CD14-positive monocyte (primary cell): ENCODE results near the gene ACAP3. TPM values are rescaled to one million over a fixed set of nuclear protein-coding genes. Genes with fewer than 3 reads are reported as not detected.

Experiments used
- DNase-seq, 3 donors: peaks; one replicate each; pipeline ENCODE4 v3.0.0-alpha.2; 2011 to 2022
- H2AFZ ChIP-seq: 2 replicates; pipeline ENCODE4 v1.6.0; 2012; ENCODE audit warnings: mild to moderate bottlenecking, low read depth, low read length, inconsistent platforms; ENCODE audit not compliant: insufficient read depth, poor library complexity, severe bottlenecking
- H3K27ac ChIP-seq, 2 donors: 1 replicate in 1 of 2; 2 replicates in 1 of 2; pipeline ENCODE4 v1.5.1; 2012 to 2013; ENCODE audit warnings: low read length in 2 of 2, control low read depth in 1 of 2, inconsistent platforms in 1 of 2, low read depth in 1 of 2, mild to moderate bottlenecking in 1 of 2
- H3K27me3 ChIP-seq, 2 donors: one replicate each; pipeline versions ENCODE4 v1.6.0 to v1.6.1; 2011 to 2013; ENCODE audit warnings: low read length in 2 of 2; ENCODE audit not compliant: control insufficient read depth in 2 of 2, insufficient read depth in 2 of 2
- H3K36me3 ChIP-seq, 2 donors: replicated peaks in 1 of 2; 1 replicate in 1 of 2; 2 replicates in 1 of 2; pipeline versions ENCODE4 v1.5.1 to v1.6.1; 2012 to 2013; ENCODE audit warnings: low read length in 2 of 2, control low read depth in 1 of 2, inconsistent platforms in 1 of 2, mild to moderate bottlenecking in 1 of 2; ENCODE audit not compliant: insufficient read depth in 2 of 2, control insufficient read depth in 1 of 2
- H3K4me1 ChIP-seq, 2 donors: 1 replicate in 1 of 2; 2 replicates in 1 of 2; pipeline versions ENCODE4 v1.5.1 to v1.6.1; 2012 to 2013; ENCODE audit warnings: low read length in 2 of 2, control low read depth in 1 of 2, inconsistent platforms in 1 of 2, mild to moderate bottlenecking in 1 of 2, moderate library complexity in 1 of 2; ENCODE audit not compliant: insufficient read depth in 2 of 2, control insufficient read depth in 1 of 2
- H3K4me2 ChIP-seq: replicated peaks from 2 replicates; pipeline ENCODE3; 2012; ENCODE audit warnings: low read length, moderate library complexity, mild to moderate bottlenecking; ENCODE audit not compliant: poor library complexity, severe bottlenecking; ENCODE audit errors: extremely low read depth
- H3K4me3 ChIP-seq, 3 experiments: fragments of 200-600 bp in 1 of 3; sonication (generic) in 1 of 3; replicated peaks in 1 of 3; 1 replicate in 2 of 3; 2 replicates in 1 of 3; pipeline ENCODE4 v1.5.1; 2011 to 2013; ENCODE audit warnings: low read length in 3 of 3, mild to moderate bottlenecking in 3 of 3, control low read depth in 2 of 3, low read depth in 2 of 3, inconsistent platforms in 1 of 3, moderate library complexity in 1 of 3
- H3K79me2 ChIP-seq: 2 replicates; pipeline ENCODE4 v1.6.0; 2012; ENCODE audit warnings: mild to moderate bottlenecking, control low read depth, inconsistent platforms, low read length, moderate library complexity; ENCODE audit not compliant: insufficient read depth
- H3K9ac ChIP-seq: 2 replicates; pipeline ENCODE4 v1.6.0; 2017; ENCODE audit warnings: low read length, mild to moderate bottlenecking; ENCODE audit not compliant: insufficient read depth, poor library complexity, severe bottlenecking
- H3K9me3 ChIP-seq, 2 donors: replicated peaks in 1 of 2; 1 replicate in 1 of 2; 2 replicates in 1 of 2; pipeline versions ENCODE4 v1.5.1 to v1.6.1; 2012 to 2013; ENCODE audit warnings: low read length in 2 of 2, control low read depth in 1 of 2; ENCODE audit not compliant: control insufficient read depth in 1 of 2, insufficient read depth in 1 of 2
- H4K20me1 ChIP-seq: 2 replicates; pipeline ENCODE4 v1.6.0; 2012; ENCODE audit warnings: mild to moderate bottlenecking, low read length, control low read depth, moderate library complexity; ENCODE audit not compliant: insufficient read depth
- H3K27ac Mint-ChIP-seq, 7 donors: one replicate each; pipeline ENCODE4 v1.8.0; 2020; ENCODE audit warnings: mild to moderate bottlenecking in 7 of 7, mixed read lengths in 7 of 7, moderate library complexity in 6 of 7, inconsistent platforms in 2 of 7
- H3K27me3 Mint-ChIP-seq, 3 donors: one replicate each; pipeline ENCODE4 v1.8.0; 2021 to 2022; ENCODE audit warnings: low read depth in 3 of 3, mild to moderate bottlenecking in 3 of 3, mixed read lengths in 3 of 3, moderate library complexity in 3 of 3, inconsistent platforms in 1 of 3
- H3K36me3 Mint-ChIP-seq, 2 donors: one replicate each; pipeline ENCODE4 v1.8.0; 2020; ENCODE audit warnings: mixed read lengths in 2 of 2, inconsistent platforms in 1 of 2, mild to moderate bottlenecking in 1 of 2
- H3K4me1 Mint-ChIP-seq: one replicate; pipeline ENCODE4 v1.8.0; 2020; ENCODE audit warnings: mild to moderate bottlenecking, mixed read lengths
- H3K4me3 Mint-ChIP-seq, 2 donors: one replicate each; pipeline ENCODE4 v1.8.0; 2020; ENCODE audit warnings: mild to moderate bottlenecking in 2 of 2, mixed read lengths in 2 of 2, moderate library complexity in 1 of 2
- H3K9me3 Mint-ChIP-seq, 7 donors: one replicate each; pipeline ENCODE4 v1.8.0; 2020 to 2022; ENCODE audit warnings: mixed read lengths in 7 of 7, mild to moderate bottlenecking in 6 of 7, moderate library complexity in 6 of 7, inconsistent platforms in 2 of 7
- WGBS: methylation state at CpG from one replicate; pipeline ENCODE4 v1.1.5; 2013; ENCODE audit warnings: missing lambda C conversion rate; ENCODE audit not compliant: insufficient coverage; 5-methylcytosine and 5-hydroxymethylcytosine counted together
- intact Hi-C, 2 donors: fragments of 100-400 bp; cut with micrococcal nuclease; formaldehyde crosslinking; loops; one replicate each; pipeline versions ENCODE4 v1.15.0 to v1.15.1; 2023
- polyA plus RNA-seq, 3 donors: library from polyadenylated mRNA; depleted of rRNA in 1 of 3; unstranded in 2 of 3; stranded (reverse) in 1 of 3; fragments of 300-500 nt in 2 of 3; fragments of >200 nt in 1 of 3; fragmentation: Illumina TruSeq in 2 of 3; gene quantifications; 1 replicate in 2 of 3; 2 replicates in 1 of 3; pipeline ENCODE4 v1.2.3, GENCODE V29; 2012 to 2021
- TF ChIP-seq, protein P1 (sequence below): fragments of 200-600 bp; IDR thresholded peaks from one replicate; pipeline ENCODE4 v1.8.0; 2022; ENCODE audit warnings: antibody characterized with exemption, mild to moderate bottlenecking

The ACAP3 gene
- polyA plus RNA-seq, 3 donors, result 3.5 to 132 (median 4.0) TPM

DNA sequence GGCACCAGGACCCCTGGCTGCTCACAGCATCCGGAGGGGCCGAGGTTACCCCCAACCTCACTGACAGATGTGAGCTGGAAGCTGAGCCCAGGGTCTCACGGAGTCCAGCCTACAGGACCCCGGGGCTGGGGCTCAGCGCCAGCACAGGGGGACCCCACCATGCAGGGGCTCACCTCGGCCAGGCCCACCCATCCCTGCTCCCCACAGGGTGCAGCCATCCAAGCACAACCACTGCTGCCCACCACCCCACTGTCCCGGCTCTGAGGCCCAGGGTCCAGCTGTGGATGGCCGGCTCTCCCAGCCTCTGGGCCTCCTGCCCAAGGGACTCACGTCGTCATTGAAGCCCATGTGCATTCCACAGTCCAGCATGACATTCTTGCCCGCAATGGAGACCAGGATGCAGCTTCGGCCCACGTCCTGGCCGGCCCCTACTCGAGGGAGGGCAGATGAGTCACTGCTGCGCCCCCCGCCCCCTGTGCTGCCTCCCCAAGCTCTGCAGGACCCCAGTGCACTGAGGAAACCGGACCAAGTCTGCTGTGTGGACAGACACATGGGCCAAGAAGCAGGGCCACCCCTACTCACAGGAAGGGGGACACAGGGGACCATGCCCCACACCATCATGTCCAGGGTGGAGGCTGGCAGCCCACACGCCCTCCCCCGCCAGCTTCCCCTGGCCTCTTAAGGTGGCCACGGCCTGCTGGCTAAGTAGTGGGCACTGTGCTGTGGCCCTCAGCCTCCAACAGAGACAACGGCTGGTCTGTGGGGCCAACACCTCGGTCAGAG, 13.1 kb upstream of the ACAP3 start:
- H3K36me3 ChIP-seq, result peaks cover 33 to 47% of the 10 kb centered on the region in 2 donors
- H3K9me3 Mint-ChIP-seq, result no peaks in the 10 kb centered on the region
- no peak overlapping the region for H3K4me3 Mint-ChIP-seq

DNA sequence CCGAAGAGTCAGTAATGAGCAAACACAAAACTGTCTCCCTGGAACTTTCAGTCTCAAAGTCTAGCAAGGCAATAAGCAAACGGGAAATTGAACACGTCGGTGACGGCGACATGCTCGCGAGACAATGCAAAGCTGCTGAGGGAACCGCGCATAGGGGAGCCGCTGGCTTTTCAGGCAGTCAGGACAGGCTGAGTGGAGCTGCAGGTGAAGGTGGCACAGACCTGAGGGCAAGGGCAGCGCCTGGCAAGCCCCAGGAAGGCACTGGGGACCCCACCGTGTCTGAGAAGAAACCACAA, 11.9 kb upstream of the ACAP3 start:
- H3K4me3 Mint-ChIP-seq, result no peak overlapping the region
- H3K9me3 Mint-ChIP-seq, result no peaks in the 10 kb centered on the region
- H3K36me3 ChIP-seq, result peaks cover 41 to 56% of the 10 kb centered on the region in 2 donors
- H3K36me3 Mint-ChIP-seq, result peaks cover 32 to 56% of the 10 kb centered on the region in 2 donors
- no peak overlapping the region for H3K4me2 ChIP-seq
- H3K4me1 Mint-ChIP-seq, result peaks cover 14% of the 10 kb centered on the region
- TF ChIP-seq, protein P1, sequence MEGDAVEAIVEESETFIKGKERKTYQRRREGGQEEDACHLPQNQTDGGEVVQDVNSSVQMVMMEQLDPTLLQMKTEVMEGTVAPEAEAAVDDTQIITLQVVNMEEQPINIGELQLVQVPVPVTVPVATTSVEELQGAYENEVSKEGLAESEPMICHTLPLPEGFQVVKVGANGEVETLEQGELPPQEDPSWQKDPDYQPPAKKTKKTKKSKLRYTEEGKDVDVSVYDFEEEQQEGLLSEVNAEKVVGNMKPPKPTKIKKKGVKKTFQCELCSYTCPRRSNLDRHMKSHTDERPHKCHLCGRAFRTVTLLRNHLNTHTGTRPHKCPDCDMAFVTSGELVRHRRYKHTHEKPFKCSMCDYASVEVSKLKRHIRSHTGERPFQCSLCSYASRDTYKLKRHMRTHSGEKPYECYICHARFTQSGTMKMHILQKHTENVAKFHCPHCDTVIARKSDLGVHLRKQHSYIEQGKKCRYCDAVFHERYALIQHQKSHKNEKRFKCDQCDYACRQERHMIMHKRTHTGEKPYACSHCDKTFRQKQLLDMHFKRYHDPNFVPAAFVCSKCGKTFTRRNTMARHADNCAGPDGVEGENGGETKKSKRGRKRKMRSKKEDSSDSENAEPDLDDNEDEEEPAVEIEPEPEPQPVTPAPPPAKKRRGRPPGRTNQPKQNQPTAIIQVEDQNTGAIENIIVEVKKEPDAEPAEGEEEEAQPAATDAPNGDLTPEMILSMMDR, result no peak
- no peak overlapping the region for H3K9ac ChIP-seq
- peaks cover 8 to 9% of the 10 kb centered on the region in 2 donors for H3K4me1 ChIP-seq
- no peaks in the 10 kb centered on the region for H3K9me3 ChIP-seq
- 93% methylated on average over 13 of the region's 13 CpGs for whole genome bisulfite sequencing
- H2AFZ ChIP-seq, result no peak overlapping the region
- H4K20me1 ChIP-seq, result peaks cover 67% of the 10 kb centered on the region
- H3K27ac Mint-ChIP-seq, result peak overlapping the region in 2 of 7 donors; percentile 53 to 72
- H3K4me3 ChIP-seq, result no peak overlapping the region
- peaks cover 38% of the 10 kb centered on the region for H3K79me2 ChIP-seq
- intact Hi-C loops, result no loop called here
- no peaks in the 10 kb centered on the region for H3K27me3 ChIP-seq
- no peak overlapping the region for H3K27ac ChIP-seq
- H3K27me3 Mint-ChIP-seq, result no peaks in the 10 kb centered on the region
- no peak for DNase-seq

More for the DNA sequence above, 13.1 kb upstream of the ACAP3 start:
- H3K27ac Mint-ChIP-seq, result no peak overlapping the region
- peaks cover 21% of the 10 kb centered on the region for H3K4me1 Mint-ChIP-seq
- no peak overlapping the region for H3K27ac ChIP-seq
- peaks cover 27 to 45% of the 10 kb centered on the region in 2 donors for H3K36me3 Mint-ChIP-seq
- no peak overlapping the region for H3K4me2 ChIP-seq
- H2AFZ ChIP-seq, result no peak overlapping the region
- peaks cover 50% of the 10 kb centered on the region for H3K79me2 ChIP-seq
- H3K9ac ChIP-seq, result no peak overlapping the region
- peaks cover 18 to 19% of the 10 kb centered on the region in 2 donors for H3K4me1 ChIP-seq
- intact Hi-C loops, result no loop called here
- WGBS, result 98% methylated on average over 21 of the region's 23 CpGs
- no peaks in the 10 kb centered on the region for H3K9me3 ChIP-seq
- no peaks in the 10 kb centered on the region for H3K27me3 ChIP-seq
- peaks cover 67% of the 10 kb centered on the region for H4K20me1 ChIP-seq
- TF ChIP-seq, protein P1, result no peak
- no peak overlapping the region for H3K4me3 ChIP-seq
- DNase-seq, result no peak
- H3K27me3 Mint-ChIP-seq, result no peaks in the 10 kb centered on the region
